Myometrial cell (primary cell): ENCODE results near the gene TMEM198. TPM values are rescaled to one million over a fixed set of nuclear protein-coding genes. Genes with fewer than 3 reads are reported as not detected.

Experiments used
- total RNA-seq: library from RNA; depleted of rRNA; stranded (reverse); fragments of >200 nt; gene quantifications from 2 replicates; pipeline ENCODE4 v1.2.3, GENCODE V29; 2015

The TMEM198 gene
- total RNA-seq: 0.53 and 3.5 TPM in 2 replicates

GRCh38 chr2:219543596-219544358 lies at the start of gene TMEM198, which contains the start of gene CHPF:
TMEM198 (plus strand) TSS chr2:219544028; CDS start chr2:219544728, 700 bp downstream.
CHPF (minus strand) TSS chr2:219543809; CDS start chr2:219543538, 271 bp downstream.

GRCh38 chr2:219498280-219499057 lies 45.4 kb upstream of the TMEM198 start, which contains the start of gene GMPPA:
GMPPA (plus strand) TSS chr2:219498891; CDS start chr2:219499976, 1,085 bp downstream.

GRCh38 chr2:219514196-219514761 lies 29.5 kb upstream of the TMEM198 start, which contains the start of gene ASIC4:
ASIC4 (plus strand) TSS chr2:219514482; CDS start chr2:219514725, 243 bp downstream.

GRCh38 chr2:219571311-219572236 lies 27.7 kb downstream of the TMEM198 start, which contains the start of gene OBSL1:
OBSL1 (minus strand) TSS chr2:219571539; CDS start chr2:219571232, 307 bp downstream.

GRCh38 chr2:219572237-219573001 lies 28.6 kb downstream of the TMEM198 start, which contains the start of gene INHA:
INHA (plus strand) TSS chr2:219572310; CDS start chr2:219572375, 65 bp downstream.

GRCh38 chr2:219597552-219598307 lies 53.9 kb downstream of the TMEM198 start, which contains the start of gene STK11IP:
STK11IP (plus strand) TSS chr2:219597857; CDS start chr2:219598120, 263 bp downstream.

Other genes with a start within 250 kb of the TMEM198 start
- gene PTPRN, start 234.6 kb upstream of the TMEM198 start, total RNA-seq: 1.2 and 1.7 TPM in 2 replicates
- not detected in 2 replicates for gene RESP18, start 211.3 kb upstream of the TMEM198 start, total RNA-seq
- 55.9 and 67.2 TPM in 2 replicates for gene DNPEP, start 156.1 kb upstream of the TMEM198 start, total RNA-seq
- gene DES, start 125.7 kb upstream of the TMEM198 start, total RNA-seq: 83.3 and 119 TPM in 2 replicates
- gene SPEG, start 109.2 kb upstream of the TMEM198 start, total RNA-seq: 11.8 and 17.4 TPM in 2 replicates
- 88.4 and 110 TPM in 2 replicates for gene GMPPA, start 45.1 kb upstream of the TMEM198 start, total RNA-seq
- not detected in 2 replicates for gene ASIC4, start 29.5 kb upstream of the TMEM198 start, total RNA-seq
- gene CHPF, start 219 bp upstream of the TMEM198 start, total RNA-seq: 297 and 310 TPM in 2 replicates
- 51.3 and 52.1 TPM in 2 replicates for gene OBSL1, start 27.5 kb downstream of the TMEM198 start, total RNA-seq
- gene INHA, start 28.3 kb downstream of the TMEM198 start, total RNA-seq: not detected in 2 replicates
- 13.0 and 14.4 TPM in 2 replicates for gene STK11IP, start 53.8 kb downstream of the TMEM198 start, total RNA-seq
- 5.5 and 5.7 TPM in 2 replicates for gene SLC4A3, start 83.6 kb downstream of the TMEM198 start, total RNA-seq